H1 (cell line): ENCODE data around the gene DNAH8. TPM values are rescaled to one million over a fixed set of nuclear protein-coding genes. Genes with fewer than 3 reads are reported as not detected.

ENCODE experiments used
- CTCF ChIA-PET: fragments of 300-600 bp; sonication (Branson Sonifier 250); formaldehyde crosslinking; loops from one replicate; lab custom pipeline; 2021; ENCODE audit not compliant: partially characterized antibody; lab: Charles Lee
- POLR2A ChIA-PET: fragments of 300-600 bp; sonication (Branson Sonifier 250); formaldehyde crosslinking; loops from one replicate; lab custom pipeline; 2021; ENCODE audit warnings: inconsistent platforms; ENCODE audit not compliant: partially characterized antibody; lab: Charles Lee
- DNase-seq, 2 experiments: peaks; one replicate each; pipeline versions ENCODE4 v3.0.0 to v3.0.0-alpha.2; 2010 to 2022; ENCODE audit warnings: low spot score in 2 of 2, low read depth in 1 of 2, mixed read lengths in 1 of 2
- FAIRE-seq: peaks from 2 replicates; lab custom pipeline; 2011; peaks lifted over from hg19 to GRCh38; lab: Jason Lieb, UNC
- H2AFZ ChIP-seq: 2 replicates; pipeline ENCODE4 v1.8.1; 2012; ENCODE audit warnings: low read length, inconsistent platforms
- H2AK5ac ChIP-seq: 2 replicates; pipeline ENCODE4 v1.6.1; 2013; ENCODE audit warnings: low read depth, low read length
- H2BK120ac ChIP-seq: replicated peaks from 2 replicates; pipeline ENCODE3; 2013; ENCODE audit warnings: low read depth, low read length, inconsistent platforms
- H2BK12ac ChIP-seq: 2 replicates; pipeline ENCODE4 v1.6.1; 2013; ENCODE audit warnings: low read depth, low read length
- H2BK15ac ChIP-seq: 2 replicates; pipeline ENCODE4 v1.6.1; 2013; ENCODE audit warnings: low read length
- H2BK20ac ChIP-seq: 2 replicates; pipeline ENCODE4 v1.6.1; 2013; ENCODE audit warnings: low read length
- H2BK5ac ChIP-seq: 2 replicates; pipeline ENCODE4 v1.6.1; 2013; ENCODE audit warnings: low read depth, low read length
- H3K14ac ChIP-seq: 2 replicates; pipeline ENCODE4 v1.6.1; 2013; ENCODE audit warnings: inconsistent platforms; ENCODE audit not compliant: insufficient read length
- H3K18ac ChIP-seq: 2 replicates; pipeline ENCODE4 v1.6.1; 2013; ENCODE audit warnings: low read length; ENCODE audit errors: extremely low read depth
- H3K23ac ChIP-seq: 2 replicates; pipeline ENCODE4 v1.6.1; 2013; ENCODE audit warnings: inconsistent platforms; ENCODE audit not compliant: insufficient read length
- H3K23me2 ChIP-seq: 2 replicates; pipeline ENCODE4 v1.6.1; 2013; ENCODE audit warnings: low read depth, low read length
- H3K27ac ChIP-seq: 2 replicates; pipeline ENCODE4 v1.6.1; 2011; ENCODE audit warnings: low read depth, low read length, inconsistent platforms
- H3K27me3 ChIP-seq, 4 experiments: replicated peaks in 1 of 4; 1 replicate in 1 of 4; 2 replicates in 3 of 4; pipeline versions ENCODE4 v1.6.1 to v1.8.1; 2011 to 2013; ENCODE audit warnings: low read length in 3 of 4, mild to moderate bottlenecking in 3 of 4, inconsistent platforms in 2 of 4, mixed read lengths in 2 of 4, moderate library complexity in 1 of 4; ENCODE audit not compliant: control insufficient read depth in 3 of 4, insufficient read depth in 3 of 4; ENCODE audit errors: extremely low read depth in 1 of 4
- H3K36me3 ChIP-seq, 4 experiments: 2 replicates each; pipeline versions ENCODE4 v1.6.1 to v1.8.1; 2011 to 2013; ENCODE audit warnings: mild to moderate bottlenecking in 4 of 4, low read length in 3 of 4, moderate library complexity in 2 of 4, control low read depth in 1 of 4, inconsistent platforms in 1 of 4; ENCODE audit not compliant: insufficient read depth in 4 of 4, control insufficient read depth in 2 of 4
- H3K4ac ChIP-seq: replicated peaks from 2 replicates; pipeline ENCODE3; 2013; ENCODE audit warnings: low read length, low read depth, mixed read lengths, inconsistent platforms; ENCODE audit not compliant: insufficient read length
- H3K4me1 ChIP-seq, 4 experiments: replicated peaks in 1 of 4; 1 replicate in 1 of 4; 2 replicates in 3 of 4; pipeline versions ENCODE4 v1.6.1 to v1.8.1; 2011 to 2013; ENCODE audit warnings: low read length in 3 of 4, inconsistent platforms in 2 of 4, mixed read lengths in 1 of 4; ENCODE audit not compliant: insufficient read depth in 4 of 4, control insufficient read depth in 3 of 4
- H3K4me2 ChIP-seq, 2 experiments: 2 replicates each; pipeline versions ENCODE4 v1.6.1 to v1.8.1; 2011 to 2013; ENCODE audit warnings: low read depth in 2 of 2, low read length in 2 of 2, control low read depth in 1 of 2, inconsistent platforms in 1 of 2, mild to moderate bottlenecking in 1 of 2; ENCODE audit not compliant: insufficient read depth in 1 of 2
- H3K4me3 ChIP-seq, 4 experiments: fragments of 200-600, 300-600 bp in 1 of 4; sonication (generic), shearing (Covaris generic), sonication (Bioruptor Twin) in 1 of 4; 2 replicates each; pipeline versions ENCODE4 v1.5.1 to v1.8.1; 2011 to 2016; ENCODE audit warnings: low read length in 4 of 4, low read depth in 3 of 4, control low read depth in 2 of 4, inconsistent platforms in 2 of 4, mild to moderate bottlenecking in 2 of 4, mixed read lengths in 1 of 4, moderate library complexity in 1 of 4; ENCODE audit not compliant: insufficient read depth in 2 of 4; ENCODE audit errors: extremely low read depth in 1 of 4
- H3K56ac ChIP-seq: replicated peaks from 2 replicates; pipeline ENCODE3; 2013; ENCODE audit warnings: low read depth, mild to moderate bottlenecking, mixed read lengths, low read length, inconsistent platforms; ENCODE audit not compliant: insufficient read length
- H3K79me1 ChIP-seq: 2 replicates; pipeline ENCODE4 v1.6.1; 2013; ENCODE audit warnings: low read depth, low read length, control low read depth
- H3K79me2 ChIP-seq, 2 experiments: 2 replicates each; pipeline versions ENCODE4 v1.6.1 to v1.8.1; 2012 to 2013; ENCODE audit warnings: low read length in 2 of 2, mild to moderate bottlenecking in 2 of 2, inconsistent platforms in 1 of 2; ENCODE audit not compliant: insufficient read depth in 2 of 2, control insufficient read depth in 1 of 2
- H3K9ac ChIP-seq, 4 experiments: replicated peaks in 1 of 4; 1 replicate in 1 of 4; 2 replicates in 3 of 4; pipeline versions ENCODE4 v1.6.1 to v1.8.1; 2011 to 2013; ENCODE audit warnings: low read depth in 3 of 4, low read length in 3 of 4, control low read depth in 2 of 4, mild to moderate bottlenecking in 2 of 4, moderate library complexity in 2 of 4, inconsistent platforms in 1 of 4; ENCODE audit errors: extremely low read depth in 1 of 4
- H3K9me3 ChIP-seq, 2 experiments: 2 replicates each; pipeline versions ENCODE4 v1.6.1 to v1.8.1; 2012 to 2013; ENCODE audit warnings: mild to moderate bottlenecking in 2 of 2, moderate library complexity in 2 of 2, control low read depth in 1 of 2, inconsistent platforms in 1 of 2, low read depth in 1 of 2, low read length in 1 of 2, mixed read lengths in 1 of 2; ENCODE audit not compliant: insufficient read depth in 2 of 2
- H4K20me1 ChIP-seq, 2 experiments: replicated peaks in 1 of 2; 2 replicates each; pipeline versions ENCODE3 to v1.8.1; 2011 to 2013; ENCODE audit warnings: inconsistent platforms in 2 of 2, low read length in 2 of 2, mild to moderate bottlenecking in 1 of 2; ENCODE audit not compliant: insufficient read depth in 2 of 2, control insufficient read depth in 1 of 2
- H4K5ac ChIP-seq: 2 replicates; pipeline ENCODE4 v1.6.1; 2013; ENCODE audit warnings: low read length, low read depth, mixed read lengths, inconsistent platforms; ENCODE audit not compliant: insufficient read length
- H4K8ac ChIP-seq: 2 replicates; pipeline ENCODE4 v1.8.0; 2013; ENCODE audit warnings: mild to moderate bottlenecking, moderate library complexity, low read length, inconsistent platforms; ENCODE audit not compliant: insufficient read depth; ENCODE audit errors: extremely low read depth
- H4K91ac ChIP-seq: replicated peaks from 2 replicates; pipeline ENCODE3; 2013; ENCODE audit warnings: low read length, mixed read lengths, inconsistent platforms; ENCODE audit not compliant: insufficient read length
- CEBPB ChIP-seq: IDR thresholded peaks from 2 replicates; pipeline ENCODE4 v1.6.1; 2012; ENCODE audit warnings: low read depth, low read length
- CHD2 ChIP-seq: IDR thresholded peaks from 2 replicates; pipeline ENCODE4 v1.6.1; 2012; ENCODE audit warnings: low read length, improper control_type of control experiment
- FOSL1 ChIP-seq: IDR thresholded peaks from 2 replicates; pipeline ENCODE4 v1.6.1; 2011; ENCODE audit warnings: mild to moderate bottlenecking, low read depth, low read length, moderate library complexity; ENCODE audit not compliant: insufficient read depth
- GTF2F1 ChIP-seq: IDR thresholded peaks from 2 replicates; pipeline ENCODE4 v1.6.1; 2012; ENCODE audit warnings: low read depth, low read length, improper control_type of control experiment, borderline replicate concordance
- HDAC2 ChIP-seq, 2 experiments: fragments of 300-600 bp in 1 of 2; sonication (generic) in 1 of 2; IDR thresholded peaks; 2 replicates each; pipeline ENCODE4 v1.6.1; 2011 to 2012; ENCODE audit warnings: low read depth in 2 of 2, low read length in 2 of 2, mild to moderate bottlenecking in 2 of 2, moderate library complexity in 2 of 2, borderline replicate concordance in 1 of 2, inconsistent platforms in 1 of 2
- MAFK ChIP-seq: IDR thresholded peaks from 2 replicates; pipeline ENCODE4 v1.6.1; 2012; ENCODE audit warnings: low read depth, mild to moderate bottlenecking, improper control_type of control experiment, low read length
- RXRA ChIP-seq: IDR thresholded peaks from 2 replicates; pipeline ENCODE4 v1.6.1; 2011; ENCODE audit warnings: low read depth, mild to moderate bottlenecking, low read length, moderate library complexity; ENCODE audit not compliant: insufficient read depth
- SAP30 ChIP-seq: fragments of 300-600 bp; sonication (generic); IDR thresholded peaks from 2 replicates; pipeline ENCODE4 v1.7.1; 2012; ENCODE audit warnings: low read length, moderate library complexity, mild to moderate bottlenecking, inconsistent platforms; ENCODE audit not compliant: insufficient read depth, insufficient replicate concordance
- TEAD4 ChIP-seq: IDR thresholded peaks from 2 replicates; pipeline ENCODE4 v1.6.1; 2012; ENCODE audit warnings: low read depth, low read length, inconsistent platforms, mixed read lengths
- WGBS, 2 experiments: shearing (Covaris generic) in 1 of 2; methylation state at CpG; one replicate each; pipeline versions ENCODE4 v1.1.6 to v1.1.7; 2013 to 2015; ENCODE audit warnings: low lambda C conversion rate in 2 of 2, mixed read lengths in 2 of 2, inconsistent platforms in 1 of 2, low coverage in 1 of 2, missing lambda C conversion rate in 1 of 2; ENCODE audit not compliant: insufficient replicate concordance in 2 of 2, insufficient coverage in 1 of 2, insufficient read length in 1 of 2; ENCODE audit errors: extremely low coverage in 1 of 2, missing lambda C conversion rate in 1 of 2; 5-methylcytosine and 5-hydroxymethylcytosine counted together
- polyA plus RNA-seq, 7 experiments: library from polyadenylated mRNA; depleted of rRNA in 3 of 7; stranded (reverse) in 5 of 7; unstranded in 2 of 7; fragments of >200 nt in 5 of 7; fragments of 200-250 nt in 2 of 7; gene quantifications; 1 replicate in 5 of 7; 2 replicates in 1 of 7; 4 replicates in 1 of 7; pipeline versions ENCODE4 v1.2.1 to v1.2.3, GENCODE V29; 2011 to 2013; ENCODE audit warnings: missing spikeins in 2 of 7, mixed read lengths in 2 of 7
- total RNA-seq: library from RNA; stranded (reverse); fragmentation: NEBNext Ultra II Directional; extraction: Animal tissue kit (Norgen Biotek cat#: 25700); gene quantifications from 2 replicates; pipeline ENCODE4 v1.2.1, GENCODE V29; 2021
- TF ChIP-seq, protein P1 (sequence below): IDR thresholded peaks from 2 replicates; pipeline ENCODE4 v1.6.1; 2012; ENCODE audit warnings: inconsistent platforms

Gene DNAH8
- total and polyA plus RNA-seq, 2 of the 8 experiments (the other 6 are each of a cell fraction or from before 2014, with no cell fraction given): under 0.01 TPM; not detected in 1

DNA sequence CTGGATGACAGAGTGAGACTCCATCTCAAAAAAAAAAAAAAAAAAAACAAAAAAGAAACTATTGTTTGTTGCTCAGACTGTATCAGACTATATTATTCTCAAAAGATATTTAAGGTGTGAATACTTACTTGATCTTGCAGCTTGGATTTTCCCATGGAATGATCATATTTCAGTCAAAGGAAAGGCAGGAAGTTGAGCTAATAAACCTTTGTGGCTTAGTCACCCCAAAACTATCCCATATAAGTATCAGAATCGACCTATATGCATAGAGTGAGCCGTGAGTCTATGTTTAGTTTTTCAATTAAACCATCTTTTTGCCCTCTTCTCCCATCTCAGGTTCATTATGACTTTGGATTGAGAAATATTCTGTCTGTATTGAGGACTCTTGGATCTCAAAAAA is 152.6 kb downstream of the DNAH8 start:
- Histone ChIP-seq H4K91ac (no peak overlapping the region), H3K79me1 (no peaks in the 10 kb centered on the region), H3K14ac (no peak overlapping the region), H2AFZ (no peak overlapping the region), H2BK5ac (no peak overlapping the region), H3K27ac (no peak overlapping the region), H2AK5ac (no peak overlapping the region), H3K4ac (no peak overlapping the region), H3K18ac (no peak overlapping the region), H2BK15ac (no peak overlapping the region), H4K20me1 (no peaks in the 10 kb centered on the region), H3K27me3 (no peaks in the 10 kb centered on the region), H3K4me2 (no peak overlapping the region), H2BK12ac (no peak overlapping the region), H2BK20ac (no peak overlapping the region), H4K5ac (no peak overlapping the region), H3K4me1 (no peaks in the 10 kb centered on the region; a peak in 1 of 7 replicates), H2BK120ac (no peak overlapping the region), H3K79me2 (no peaks in the 10 kb centered on the region), H3K23ac (no peak overlapping the region), H4K8ac (no peak overlapping the region), H3K9me3 (no peaks in the 10 kb centered on the region), H3K23me2 (no peaks in the 10 kb centered on the region), H3K36me3 (no peaks in the 10 kb centered on the region), H3K56ac (no peak overlapping the region), H3K4me3 (no peak overlapping the region), H3K9ac (no peak overlapping the region)
- CTCF ChIA-PET: interaction anchor here (0.6 to 1.5 kb wide), 4 partner anchors 62 to 443 kb away, joined by 3 to 5 read pairs (median 4); no protein-coding TSS in a partner anchor
- no peak for DNase-seq
- no peak for TF ChIP-seq FOSL1
- TF ChIP-seq CHD2: no peak
- no peak for TF ChIP-seq RXRA
- no peak for TF ChIP-seq HDAC2 (IDR thresholded peaks at IDR 0.05; ENCODE audit: borderline replicate concordance in 1 of 2, low read depth in 2 of 2, low read length in 2 of 2)
- TF ChIP-seq CEBPB: no peak
- TF ChIP-seq TEAD4: no peak
- TF ChIP-seq, protein P1, sequence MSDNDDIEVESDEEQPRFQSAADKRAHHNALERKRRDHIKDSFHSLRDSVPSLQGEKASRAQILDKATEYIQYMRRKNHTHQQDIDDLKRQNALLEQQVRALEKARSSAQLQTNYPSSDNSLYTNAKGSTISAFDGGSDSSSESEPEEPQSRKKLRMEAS: no peak
- no peak for TF ChIP-seq GTF2F1
- no peak for TF ChIP-seq MAFK
- TF ChIP-seq SAP30: no peak
- no peak for FAIRE-seq
- POLR2A ChIA-PET: no interaction called here
- 86% methylated on average over 2 of the region's 2 CpGs; no CpG with 5 or more reads in 1 of the 2 experiments for WGBS, 2 experiments
